GM19025 (cell line): ENCODE results near the gene RFNG.

ENCODE experiments used
- ATAC-seq: cut with Tn5 transposase; IDR thresholded peaks from one replicate; pipeline ENCODE4 v1.9.1; 2021; ENCODE audit warnings: mild to moderate bottlenecking, low read depth, moderate library complexity; ENCODE audit not compliant: unreplicated experiment

The RFNG gene

DNA sequence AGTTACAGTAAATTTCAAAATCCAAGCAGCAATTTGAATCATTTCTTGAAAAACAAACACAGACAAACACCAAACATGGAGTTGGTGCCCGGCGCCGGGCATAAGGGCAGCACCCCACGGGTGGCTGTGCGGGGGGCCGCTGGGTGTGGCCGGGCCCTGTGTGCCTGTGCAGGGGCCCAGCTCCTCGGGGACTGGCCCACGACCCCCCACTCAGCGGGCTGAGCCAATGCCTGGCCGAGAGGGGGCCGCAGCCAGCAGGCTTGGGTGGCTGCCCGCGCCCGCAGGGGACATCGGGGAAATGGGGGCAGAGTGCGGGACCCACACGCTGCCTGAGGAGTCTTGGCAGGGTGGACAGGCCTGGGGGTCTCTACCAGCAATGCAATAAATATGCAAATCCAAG is 26.8 kb upstream of the RFNG start:
- no peak for ATAC-seq

DNA sequence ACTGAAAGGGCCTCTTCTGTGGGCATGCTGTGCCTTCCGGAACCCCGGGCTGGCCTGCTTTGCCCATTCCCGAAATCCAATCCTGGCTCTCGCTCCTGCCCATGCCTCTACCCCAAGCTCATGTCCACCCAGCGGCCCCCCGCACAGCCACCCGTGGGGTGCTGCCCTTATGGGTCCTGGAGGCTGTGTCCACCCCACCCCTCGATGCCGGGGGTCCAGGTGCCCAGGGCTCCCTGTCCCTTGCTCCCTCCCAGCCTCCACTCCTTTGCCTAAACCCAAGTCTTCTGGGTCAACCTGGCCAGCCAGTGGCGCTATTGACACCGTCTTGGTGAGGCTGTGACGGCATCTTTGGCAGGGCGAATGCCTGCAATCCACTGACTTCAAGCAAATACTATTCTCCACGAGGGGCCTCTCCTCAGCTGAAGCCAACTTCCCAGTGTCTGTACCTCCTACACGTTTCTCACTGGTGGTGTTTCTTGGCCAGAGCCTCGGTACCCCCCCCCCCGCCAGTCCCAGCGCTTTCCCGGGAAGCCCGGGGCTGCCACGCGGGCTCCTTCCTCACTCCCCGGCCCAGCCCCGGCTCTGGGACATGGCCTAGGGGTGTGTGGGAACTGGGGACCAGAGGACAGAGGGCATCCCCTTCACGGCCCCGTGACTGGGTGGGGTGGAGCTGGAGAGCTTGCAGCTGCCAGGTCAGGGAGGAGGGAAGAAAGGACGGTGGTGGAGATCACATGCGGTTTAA is 26.2 kb upstream of the RFNG start:
- no peak for ATAC-seq

DNA sequence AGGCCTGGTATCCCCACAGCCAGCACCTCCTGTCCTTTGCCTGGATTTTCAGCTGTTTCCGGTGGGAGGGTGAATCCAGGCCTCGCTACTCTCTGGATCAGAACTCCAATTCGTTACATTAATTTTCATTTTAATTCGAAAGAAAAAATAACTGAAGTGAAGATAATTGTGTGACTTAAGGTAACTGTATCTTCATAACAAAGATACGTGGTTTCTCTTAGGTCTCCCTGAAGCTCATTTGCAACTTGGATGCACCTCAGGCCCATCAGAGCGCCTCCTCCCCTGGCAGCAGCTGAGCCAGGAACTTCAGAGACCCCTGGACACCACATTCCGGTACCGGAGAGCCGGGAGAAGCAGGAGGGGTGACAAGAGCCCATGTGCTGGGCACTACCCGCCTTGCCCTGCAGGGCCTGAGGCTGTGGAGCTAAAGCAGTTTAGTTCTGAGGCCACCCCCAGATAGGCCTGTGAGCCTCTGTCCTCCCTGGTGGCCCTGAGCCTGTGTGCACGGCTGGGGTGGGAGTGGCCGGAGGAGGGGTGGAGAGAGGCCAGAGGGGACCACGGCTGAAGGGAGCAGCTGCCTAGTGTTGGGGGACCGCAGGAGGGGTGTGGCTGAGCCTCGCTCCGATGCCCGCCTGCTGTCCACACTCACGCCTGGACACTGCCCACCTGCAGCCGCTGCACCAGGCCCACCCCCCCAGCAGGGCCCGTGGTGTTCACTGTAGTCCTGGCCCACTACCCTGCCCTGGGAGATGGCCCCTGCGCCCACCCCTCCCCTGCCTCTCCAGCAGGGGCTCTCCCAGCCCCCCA is 25.4 kb upstream of the RFNG start:
- no peak for ATAC-seq

DNA sequence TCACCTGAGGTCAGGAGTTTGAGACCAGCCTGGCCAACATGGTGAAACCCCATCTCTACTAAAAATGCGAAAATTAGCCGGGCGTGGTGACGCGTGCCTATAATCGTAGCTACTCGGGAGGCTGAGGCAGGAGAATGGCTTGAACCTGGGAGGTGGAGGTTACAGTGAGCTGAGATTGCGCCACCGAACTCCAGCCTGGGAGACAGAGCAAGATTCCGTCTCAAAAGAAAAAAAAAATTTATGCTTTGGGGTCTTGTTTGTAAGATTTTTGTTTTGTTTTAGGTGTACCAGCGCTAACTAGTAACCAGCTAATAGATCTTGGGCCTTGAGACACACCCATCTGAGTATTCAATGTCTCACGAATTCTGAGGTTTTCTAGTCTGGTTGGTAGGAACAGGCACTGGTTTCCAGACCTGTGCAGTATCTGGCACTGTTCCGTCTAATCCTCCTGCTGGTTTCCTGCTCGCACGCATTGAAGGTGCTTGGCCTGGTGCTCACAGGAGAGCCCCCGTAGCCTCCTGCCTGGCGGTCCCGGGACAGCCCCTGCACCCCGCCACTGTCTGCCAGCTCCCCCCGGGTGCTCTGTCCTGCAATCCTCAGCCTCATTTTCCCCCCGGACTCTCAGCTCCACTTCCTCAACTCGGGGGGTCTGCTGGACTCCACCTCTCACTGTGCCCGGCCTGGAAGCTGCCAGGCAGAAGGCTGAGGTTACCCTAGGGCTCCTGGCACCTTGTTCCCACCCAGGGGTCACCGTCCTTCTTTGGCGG is 24.6 kb upstream of the RFNG start:
- no peak for ATAC-seq

DNA sequence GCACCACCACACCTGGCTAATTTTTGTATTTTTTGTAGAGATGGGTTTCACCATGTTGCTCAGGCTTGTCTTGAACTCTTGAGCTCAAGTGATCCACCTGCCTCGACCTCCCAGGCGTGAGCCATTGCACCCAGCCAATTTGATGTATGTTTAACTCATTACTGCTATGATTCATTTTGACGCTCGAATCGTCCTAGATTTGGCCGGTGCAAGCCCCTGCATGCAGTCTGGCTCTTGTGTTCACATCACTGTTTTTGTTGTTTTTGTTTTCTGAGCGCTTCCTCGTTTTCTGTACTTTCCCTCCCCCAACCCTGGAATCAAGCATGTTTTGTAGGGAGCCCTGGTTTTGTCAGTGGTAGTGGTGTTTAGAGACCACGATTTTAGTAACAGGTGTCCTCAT is 21.8 kb upstream of the RFNG start:
- no peak for ATAC-seq

GRCh38 chr17:82072827-82073226 is 21.2 kb upstream of the RFNG start:
- no peak for ATAC-seq

GRCh38 chr17:82070611-82071010 is 19.0 kb upstream of the RFNG start:
- ATAC-seq = no peak

- peak; percentile 55 for ATAC-seq
These were observed 14.2 kb upstream of the RFNG start, which contains the start of gene DUS1L for GRCh38 chr17:82065638-82066303. TSS of gene DUS1L (minus strand) at chr17:82065804. CDS start at chr17:82065059, 745 bp downstream.

DNA sequence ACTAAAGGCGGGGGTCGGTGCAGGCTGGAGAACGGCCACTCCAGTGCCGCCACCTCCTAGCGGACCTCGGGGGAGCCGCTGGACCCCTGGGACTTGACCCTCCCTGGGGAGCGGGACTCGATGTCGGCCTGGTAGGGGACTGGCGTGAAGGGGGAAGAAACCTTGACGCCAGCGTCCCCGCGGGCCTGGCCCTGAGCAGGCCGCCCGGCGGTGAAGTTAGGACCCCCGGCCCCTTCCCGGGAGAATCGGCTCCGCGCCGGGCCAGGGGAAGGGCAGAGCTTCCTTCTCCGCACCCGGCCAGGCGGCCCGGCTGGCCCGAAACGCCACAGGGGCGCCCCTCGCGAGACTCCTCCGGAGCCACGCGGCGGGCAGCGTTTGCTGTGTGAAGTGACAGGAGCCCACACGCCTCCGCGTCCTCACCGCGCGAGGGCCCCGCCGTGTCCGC is 13.6 kb upstream of the RFNG start:
- peak; percentile 23 for ATAC-seq

- no peak for ATAC-seq
These were observed 13.0 kb upstream of the RFNG start for GRCh38 chr17:82064433-82065192.

DNA sequence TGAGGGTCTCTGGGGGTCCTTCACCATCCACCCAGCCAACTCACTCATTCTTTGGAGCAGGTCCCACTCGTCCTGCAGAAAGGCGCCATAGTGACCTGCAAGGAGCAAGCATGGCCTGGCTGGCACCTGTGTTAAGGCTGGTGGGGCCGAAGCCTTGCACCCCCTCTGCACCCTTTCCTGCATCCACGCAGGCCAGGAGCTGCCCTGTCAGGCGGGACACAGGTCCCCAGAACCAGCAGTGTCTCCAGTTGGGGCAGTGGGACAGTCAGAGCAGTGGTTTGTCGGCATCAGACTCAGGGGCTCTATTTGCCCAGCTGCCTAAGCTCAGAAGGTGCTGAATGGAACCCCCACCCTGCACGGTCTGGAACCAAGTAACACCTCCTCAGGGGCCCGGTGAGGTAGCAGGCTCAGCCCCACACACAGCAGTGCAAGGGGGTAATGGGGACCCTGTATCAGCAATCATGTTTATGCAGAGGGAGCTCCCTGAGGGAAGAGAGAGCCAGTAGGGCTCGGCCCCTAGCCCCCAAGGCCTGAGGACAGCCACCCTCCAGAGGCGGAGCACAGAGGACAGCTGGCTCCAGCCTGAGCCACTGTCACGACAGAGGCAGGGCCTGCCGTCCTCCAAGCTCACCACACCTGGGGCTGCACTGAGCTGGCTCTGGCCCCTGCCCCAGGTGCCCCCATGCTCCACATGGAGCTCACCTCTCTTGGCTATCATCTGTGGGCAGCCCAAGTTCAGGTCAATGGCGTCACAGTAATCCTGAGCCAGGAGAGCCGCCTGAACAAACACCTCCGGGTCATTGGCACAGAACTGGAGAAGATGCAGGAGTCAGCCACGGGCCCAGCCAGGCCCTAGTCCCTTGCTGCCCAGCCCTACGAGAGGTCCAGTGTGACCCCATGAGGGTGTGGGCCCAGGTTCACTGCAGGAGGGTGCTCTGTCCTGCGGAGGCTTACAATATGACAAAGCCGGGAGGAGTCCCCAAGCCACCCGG is 12.1 kb upstream of the RFNG start:
- no peak for ATAC-seq

DNA sequence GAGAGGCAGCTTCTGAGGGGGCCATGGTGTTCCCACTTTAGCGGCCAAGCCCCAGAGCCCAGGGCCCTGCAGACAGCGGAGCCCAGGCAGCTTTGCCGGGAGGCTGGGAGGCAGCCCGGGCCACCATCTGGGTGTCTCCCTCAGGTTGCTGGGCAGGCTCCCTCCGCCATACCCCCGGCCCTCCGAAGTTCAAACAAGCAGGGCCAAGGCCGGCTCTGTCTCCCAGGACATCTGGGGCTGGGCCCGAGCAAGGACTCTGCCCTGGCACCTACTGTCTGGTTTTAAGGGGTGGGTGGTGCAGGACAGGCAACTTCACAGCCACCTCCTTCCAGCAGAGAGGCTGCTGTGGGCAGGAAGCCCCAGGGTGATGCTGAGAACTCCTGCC is 11.4 kb upstream of the RFNG start:
- no peak for ATAC-seq

DNA sequence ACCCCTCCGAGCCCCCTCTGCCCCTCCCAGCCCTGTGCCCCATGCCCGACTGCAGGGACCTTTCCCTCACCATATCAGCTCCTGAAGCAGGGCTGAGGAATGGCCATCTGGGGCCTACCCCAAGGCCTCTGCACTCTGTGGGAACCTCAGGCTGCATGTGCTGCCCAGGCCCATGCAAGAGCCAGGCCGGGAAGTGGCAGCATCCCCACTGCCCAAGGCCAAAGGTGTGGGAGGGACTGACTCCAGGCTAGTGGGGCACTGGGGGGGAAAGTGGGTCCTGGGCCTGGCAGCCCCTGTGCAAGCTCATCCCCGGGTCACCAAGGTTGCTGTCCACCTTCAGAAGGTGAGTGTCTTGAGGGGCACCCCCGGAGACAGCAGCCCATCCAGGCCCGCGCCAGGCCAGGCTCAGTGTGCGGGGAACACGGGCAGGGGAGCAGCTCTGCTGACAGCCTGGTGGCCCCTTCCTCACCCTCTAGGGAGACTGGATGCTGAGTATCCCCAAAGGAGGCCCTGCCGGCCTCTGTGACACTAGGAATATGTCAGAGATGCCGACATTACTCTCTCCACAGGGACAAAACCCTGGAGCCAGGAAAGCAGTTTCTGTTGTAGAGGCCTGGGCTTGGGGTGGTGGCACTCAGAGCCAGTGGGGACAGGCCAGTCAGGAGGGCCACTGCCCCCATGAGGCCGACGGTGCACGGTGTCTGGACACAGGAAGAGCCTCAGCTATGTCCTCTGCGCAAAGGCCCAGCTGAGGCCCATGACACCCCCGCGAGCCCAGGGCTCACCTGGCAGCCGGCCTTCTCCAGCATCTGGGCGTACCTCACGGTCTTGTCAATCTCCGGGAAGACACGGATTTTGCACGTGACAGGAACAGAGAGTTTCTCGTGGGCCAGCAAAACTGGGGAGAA is 10.7 kb upstream of the RFNG start:
- ATAC-seq = no peak

GRCh38 chr17:82061047-82061925 is 9.7 kb upstream of the RFNG start:
- no peak for ATAC-seq

DNA sequence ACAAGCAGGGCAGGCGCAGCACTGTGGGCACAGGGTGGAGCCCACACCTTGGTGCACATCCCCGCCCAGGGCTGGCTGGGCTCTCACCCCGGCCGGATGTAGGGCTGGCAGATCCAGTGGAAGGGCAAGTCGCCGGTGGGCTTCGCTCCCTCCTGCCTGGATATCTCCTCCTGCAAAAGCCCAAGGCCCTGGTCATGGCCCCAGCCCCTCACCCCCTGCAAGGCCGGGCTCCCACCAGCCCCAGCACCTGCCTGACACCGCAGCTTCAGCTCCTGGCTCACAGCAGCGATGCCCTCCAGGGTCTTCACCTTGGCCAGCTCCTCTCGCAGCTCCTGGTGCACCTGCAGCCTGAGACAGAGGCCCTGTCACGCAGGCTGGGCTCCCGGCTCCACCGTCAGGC is 9.0 kb upstream of the RFNG start:
- ATAC-seq = no peak

GRCh38 chr17:82060001-82060380 is 8.4 kb upstream of the RFNG start:
- ATAC-seq = no peak
